K562 (cell line): ENCODE measurements around the gene NAXE.

ENCODE experiments used
- ZNF318 ChIP-seq, 2 experiments: fragments of 450-650 bp; IDR thresholded peaks; 2 replicates each; pipeline ENCODE4 v1.6.1; 2016; ENCODE audit warnings: mild to moderate bottlenecking in 2 of 2, borderline replicate concordance in 1 of 2, low read depth in 1 of 2, moderate library complexity in 1 of 2
- ZNF655 ChIP-seq: fragments of 250-450 bp; sonication (Bioruptor Pico); IDR thresholded peaks from 2 replicates; pipeline ENCODE4 v1.5.0; 2021
- ZNF740 ChIP-seq, 3 experiments: fragments of 200-800 bp in 1 of 3; sonication (Bioruptor generic) in 1 of 3; sonication (generic) in 1 of 3; formaldehyde crosslinking in 1 of 3; IDR thresholded peaks; 2 replicates each; pipeline versions ENCODE4 v1.6.1 to v1.8.0; 2016 to 2022; ENCODE audit warnings: mild to moderate bottlenecking in 2 of 3, missing compliant biosample characterization in 2 of 3, missing genetic modification characterization in 2 of 3, missing genetic modification reagents in 1 of 3

GRCh38 chr1:156571261-156571852, 20.2 kb upstream of the NAXE start:
- no peak for TF ChIP-seq ZNF318 (IDR thresholded peaks at IDR 0.05; ENCODE audit: borderline replicate concordance in 1 of 2, low read depth in 1 of 2)
- no peak for TF ChIP-seq ZNF740 (CRISPR knock-in tag; IDR thresholded peaks at IDR 0.05)
- no peak for TF ChIP-seq ZNF740 (tag; IDR thresholded peaks at IDR 0.05)
- TF ChIP-seq ZNF655 (CRISPR knock-in tag), result no peak
